NCI-H510A treated with DMSO at 0.1 percent for 48 hours (cell line): ENCODE data around the gene RFXANK.
"Not testable (repeated sequence)": the region's sequence is repeated elsewhere in the genome, so short reads cannot be mapped to it uniquely, and the experiment has no call there.

Experiments
- DNase-seq: peaks from one replicate; lab custom pipeline; 2025; lab: John Stamatoyannopoulos, UW

RFXANK gene, protein sequence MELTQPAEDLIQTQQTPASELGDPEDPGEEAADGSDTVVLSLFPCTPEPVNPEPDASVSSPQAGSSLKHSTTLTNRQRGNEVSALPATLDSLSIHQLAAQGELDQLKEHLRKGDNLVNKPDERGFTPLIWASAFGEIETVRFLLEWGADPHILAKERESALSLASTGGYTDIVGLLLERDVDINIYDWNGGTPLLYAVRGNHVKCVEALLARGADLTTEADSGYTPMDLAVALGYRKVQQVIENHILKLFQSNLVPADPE

DNA sequence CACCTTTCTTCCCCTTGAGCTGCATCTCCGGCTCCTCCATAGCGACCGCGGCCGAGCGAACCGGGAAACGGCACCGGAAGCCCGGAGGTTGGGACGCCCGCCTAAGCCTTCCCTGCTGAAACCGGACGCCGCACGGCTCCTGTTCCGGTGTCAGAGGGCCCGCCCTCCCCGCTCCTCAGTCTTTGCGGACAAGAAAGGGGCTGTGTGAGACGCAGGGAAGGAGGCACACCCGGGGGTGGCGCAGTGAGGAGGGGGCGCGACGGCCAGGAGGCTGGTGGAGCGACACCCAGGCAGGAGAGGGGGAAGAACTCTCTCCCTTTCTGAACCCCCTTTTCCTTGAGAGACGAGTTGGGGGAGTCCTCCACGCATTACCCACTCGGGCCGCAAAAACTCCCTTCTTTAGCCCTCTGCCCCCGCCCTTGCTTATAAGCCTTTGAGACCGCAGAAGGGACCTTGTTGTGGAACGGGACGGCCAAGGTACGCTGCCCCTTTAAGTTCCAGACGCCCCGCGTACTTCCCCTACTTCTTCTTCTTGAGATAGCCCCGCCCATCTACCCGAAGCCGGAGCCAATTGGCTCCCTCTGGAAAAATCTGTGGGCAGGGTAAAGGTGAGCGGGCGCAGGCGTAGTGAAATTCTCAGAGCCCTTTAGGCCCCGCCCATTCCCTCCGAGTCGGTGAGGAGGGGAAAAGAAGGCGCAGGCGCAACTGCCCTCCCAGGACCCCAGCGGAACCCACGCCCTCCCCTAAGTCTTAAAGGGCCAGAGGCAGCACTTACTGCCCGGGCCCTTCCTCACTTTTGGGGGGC lies at the start of gene RFXANK, which contains the start of gene BORCS8:
RFXANK (plus strand) TSS at position 181 of the 805 bp plus-strand sequence. CDS start 1,689 bp downstream, outside the sequence.
BORCS8 (minus strand) TSS at position 75 of the 805 bp plus-strand sequence; CDS start at position 40, 35 bp downstream.
- peak; percentile 98 for DNase-seq

- DNase-seq = no peak
Observed at GRCh38 chr19:19142347-19142746, 49.7 kb upstream of the RFXANK start.

DNA sequence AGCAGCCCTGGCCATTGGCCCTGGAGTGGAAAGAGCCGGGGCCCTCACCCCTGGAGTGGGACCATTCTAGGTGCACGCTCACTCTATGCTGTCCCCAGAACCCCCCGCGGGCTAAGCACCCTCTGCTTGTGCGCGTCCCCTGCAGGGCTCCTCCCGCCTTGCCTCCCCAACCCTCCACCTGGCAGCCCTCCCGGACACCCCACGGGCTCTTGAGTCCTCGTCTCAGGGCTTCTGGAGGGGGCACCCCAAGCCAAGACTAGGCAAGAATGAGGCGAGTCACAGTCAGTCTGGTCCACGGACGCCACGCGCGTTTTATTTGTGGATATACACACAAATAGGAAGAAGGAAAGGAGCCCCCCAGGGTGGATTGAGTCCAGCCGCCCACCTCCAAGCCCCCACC lies 46.8 kb upstream of the RFXANK start:
- DNase-seq = no peak

- peak; percentile 35 for DNase-seq
Observed at GRCh38 chr19:19145684-19146608, 46.1 kb upstream of the RFXANK start.

- DNase-seq = no peak
Observed at GRCh38 chr19:19146865-19147264, 45.2 kb upstream of the RFXANK start.

DNA sequence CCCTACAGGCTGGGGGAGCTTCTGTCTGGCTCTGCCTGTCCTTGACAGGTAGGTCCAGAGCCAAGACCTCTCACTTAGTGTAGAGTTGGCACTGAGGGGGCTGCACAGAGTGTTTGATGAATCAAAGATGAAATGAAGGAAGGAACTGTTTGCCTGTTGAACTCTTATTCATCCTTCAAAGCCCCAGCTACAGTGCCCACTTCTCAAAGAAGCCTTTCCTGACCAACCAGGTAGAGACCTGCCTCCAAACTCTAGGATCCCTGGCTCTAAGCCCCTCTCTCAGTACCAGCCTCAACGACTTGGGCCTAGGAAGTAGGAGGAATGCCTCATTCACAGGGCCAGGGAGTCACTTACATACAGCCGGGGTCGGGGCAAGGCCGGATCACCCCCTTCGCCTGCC lies 44.7 kb upstream of the RFXANK start:
- no peak for DNase-seq

DNA sequence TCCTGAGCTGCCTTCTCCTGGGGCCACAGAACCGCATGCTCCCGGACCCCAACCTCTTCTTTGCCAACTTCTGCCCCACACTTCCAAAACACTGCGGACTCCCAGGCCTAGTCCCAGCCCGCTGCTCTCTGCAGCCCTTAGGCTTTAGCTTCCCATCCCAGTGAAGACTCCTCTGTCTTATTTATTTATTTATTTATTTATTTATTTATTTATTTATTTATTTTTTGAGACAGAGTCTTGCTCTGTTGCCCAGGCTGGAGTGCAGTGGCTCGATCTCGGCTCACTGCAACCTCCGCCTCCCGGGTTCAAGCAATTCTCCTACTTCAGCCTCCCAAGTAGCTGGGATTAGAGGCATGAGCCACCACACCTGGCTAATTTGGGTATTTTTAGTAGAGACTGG lies 43.6 kb upstream of the RFXANK start:
- DNase-seq = not testable (repeated sequence)

DNA sequence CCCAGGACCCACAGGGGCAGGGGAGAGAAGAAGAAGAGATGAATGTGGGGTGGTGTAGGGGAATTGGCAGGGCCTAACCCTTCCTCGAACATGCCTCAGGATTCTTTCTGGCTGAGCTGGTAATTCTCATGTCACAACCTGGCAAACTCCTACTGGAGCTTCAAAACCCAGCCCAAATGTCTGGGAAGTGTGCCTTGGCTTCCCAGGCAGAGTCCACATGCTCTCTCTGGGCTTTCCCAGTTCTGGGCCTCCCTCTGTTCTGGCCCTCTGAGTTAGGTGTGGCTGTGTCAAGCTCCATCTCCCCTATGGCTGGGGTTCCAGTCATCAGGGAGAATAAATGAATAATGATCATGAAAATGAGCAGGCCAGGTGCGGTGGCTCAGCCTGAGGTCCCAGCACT lies 42.6 kb upstream of the RFXANK start:
- no peak for DNase-seq

DNA sequence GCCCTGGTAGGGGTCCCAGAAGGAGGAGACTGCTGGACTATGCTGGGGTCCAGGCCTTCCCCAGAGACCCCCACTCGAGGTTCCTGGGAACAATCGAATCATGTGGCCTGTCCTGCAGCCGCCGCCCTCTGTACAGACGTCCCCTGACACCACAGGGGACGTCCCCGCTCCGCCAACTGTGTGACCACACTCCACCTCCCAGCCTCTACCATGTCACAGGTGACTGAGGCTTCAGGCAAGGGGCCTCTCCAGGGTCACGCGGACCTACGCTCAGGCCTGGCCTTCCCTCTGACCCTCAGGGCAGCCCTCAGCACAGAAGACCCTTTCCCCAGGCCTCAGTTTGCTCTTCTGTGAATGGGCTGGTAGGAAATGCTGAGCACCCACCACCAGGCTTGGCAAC lies 40.6 kb upstream of the RFXANK start:
- no peak for DNase-seq

GRCh38 chr19:19152668-19153384 lies 39.2 kb upstream of the RFXANK start:
- no peak for DNase-seq

DNA sequence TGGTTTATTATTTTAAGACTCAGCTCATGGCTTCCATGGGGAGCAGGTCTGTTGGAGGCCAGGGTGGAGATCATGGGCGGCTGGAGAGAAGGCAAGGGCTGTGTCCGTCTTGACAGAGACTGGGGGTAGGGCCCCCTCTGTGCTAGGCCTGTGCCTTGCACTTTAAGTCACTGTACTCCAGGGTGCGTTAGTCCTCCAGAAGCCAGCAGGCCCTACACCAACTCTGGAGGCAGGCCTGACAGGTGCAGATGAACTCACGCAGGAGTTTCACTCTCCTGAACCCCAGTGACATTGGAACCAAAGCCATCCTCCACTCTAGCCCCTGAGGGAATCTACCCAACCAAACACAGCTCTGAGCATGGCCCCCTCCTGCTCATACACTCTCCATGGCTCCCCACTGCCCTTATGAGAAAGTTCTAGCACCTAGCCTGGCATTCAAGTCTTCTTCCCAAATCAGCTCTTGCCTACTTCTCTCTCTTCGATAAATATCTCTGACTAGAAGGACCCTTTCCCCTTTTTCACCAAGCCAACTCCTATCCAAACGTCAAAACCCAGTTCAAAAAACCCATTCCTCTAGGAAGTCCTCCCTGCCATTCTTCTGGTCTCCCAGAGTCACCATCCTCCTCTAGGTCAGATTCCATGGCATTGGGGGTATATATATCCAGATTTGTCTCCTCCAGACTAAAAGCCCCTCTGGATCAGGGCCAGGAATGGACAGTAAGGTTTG lies 37.1 kb upstream of the RFXANK start:
- no peak for DNase-seq

- DNase-seq = no peak
Observed at GRCh38 chr19:19155495-19156219, 36.4 kb upstream of the RFXANK start.

DNA sequence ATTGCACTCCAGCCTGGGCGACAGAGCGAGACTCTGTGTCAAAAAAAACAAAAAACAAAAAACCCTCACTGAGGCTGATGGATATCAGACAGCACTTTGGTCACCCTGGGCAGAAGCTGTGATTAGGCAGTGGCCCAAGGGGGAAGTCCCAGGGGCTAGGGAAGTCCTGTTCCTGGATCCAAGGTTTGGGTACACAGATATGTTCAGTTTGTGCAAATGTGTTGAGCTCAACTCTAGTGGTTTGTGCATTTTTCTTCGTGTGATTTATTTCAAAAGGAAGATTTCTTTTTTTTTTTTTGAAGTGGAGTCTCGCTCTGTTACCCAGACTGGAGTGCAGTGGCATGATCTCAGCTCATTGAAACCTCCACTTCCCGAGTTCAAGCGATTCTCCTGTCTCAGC lies 34.2 kb upstream of the RFXANK start:
- DNase-seq = no peak

GRCh38 chr19:19159534-19159933 lies 32.5 kb upstream of the RFXANK start:
- no peak for DNase-seq

- no peak for DNase-seq
Observed at GRCh38 chr19:19160461-19161035, 31.5 kb upstream of the RFXANK start.

DNA sequence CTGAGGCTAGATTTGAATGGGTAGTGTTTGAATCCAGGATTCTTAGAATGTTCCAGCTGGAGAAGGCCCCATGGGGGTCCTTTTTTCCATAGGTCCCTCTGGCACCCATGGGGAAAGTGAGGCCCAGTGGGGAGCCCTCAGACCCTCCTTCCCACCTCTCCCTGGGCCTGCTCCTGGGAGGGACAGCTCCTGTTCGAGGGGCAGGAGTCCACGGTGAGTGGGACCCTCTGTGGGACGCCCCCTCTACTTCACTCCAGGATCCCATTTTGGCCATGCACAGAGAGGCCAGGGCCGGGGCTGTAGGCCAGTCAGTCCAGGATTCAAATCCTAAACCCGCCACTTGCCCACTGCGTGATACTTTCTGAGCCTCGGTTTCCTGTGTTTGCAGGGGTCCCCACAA lies 29.6 kb upstream of the RFXANK start:
- DNase-seq = no peak

GRCh38 chr19:19165396-19165795 lies 26.7 kb upstream of the RFXANK start:
- DNase-seq = no peak

GRCh38 chr19:19167612-19168011 lies 24.4 kb upstream of the RFXANK start:
- no peak for DNase-seq

- no peak for DNase-seq
Observed at GRCh38 chr19:19169236-19170052, 22.6 kb upstream of the RFXANK start.
